GM19397 (cell line): Measurements from ENCODE around the gene PSMG3.
A peak's percentile ranks its signal among the peaks of the same experiment; 100 is the strongest.
"Not testable (repeated sequence)": the region's sequence is repeated elsewhere in the genome, so short reads cannot be mapped to it uniquely, and the experiment has no call there.

Experiments used
- ATAC-seq: cut with Tn5 transposase; IDR thresholded peaks from one replicate; pipeline ENCODE4 v1.9.1; 2021; ENCODE audit warnings: mild to moderate bottlenecking, moderate library complexity; ENCODE audit not compliant: unreplicated experiment

PSMG3 gene

DNA sequence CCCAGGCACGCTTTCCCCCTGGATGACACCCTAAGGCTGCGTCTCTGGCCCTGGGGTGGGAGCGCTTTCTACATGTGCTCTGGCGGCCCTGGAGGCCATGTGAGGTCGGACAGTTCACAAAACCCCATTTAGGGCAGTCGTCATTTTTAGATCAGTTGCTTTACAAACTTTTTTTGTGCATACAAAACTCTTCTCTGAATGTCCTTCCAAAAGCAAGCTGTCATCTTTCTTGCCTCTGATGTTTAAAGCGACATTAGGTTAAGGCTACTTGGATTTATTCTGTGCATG is 33.4 kb downstream of the PSMG3 start:
- ATAC-seq = no peak

DNA sequence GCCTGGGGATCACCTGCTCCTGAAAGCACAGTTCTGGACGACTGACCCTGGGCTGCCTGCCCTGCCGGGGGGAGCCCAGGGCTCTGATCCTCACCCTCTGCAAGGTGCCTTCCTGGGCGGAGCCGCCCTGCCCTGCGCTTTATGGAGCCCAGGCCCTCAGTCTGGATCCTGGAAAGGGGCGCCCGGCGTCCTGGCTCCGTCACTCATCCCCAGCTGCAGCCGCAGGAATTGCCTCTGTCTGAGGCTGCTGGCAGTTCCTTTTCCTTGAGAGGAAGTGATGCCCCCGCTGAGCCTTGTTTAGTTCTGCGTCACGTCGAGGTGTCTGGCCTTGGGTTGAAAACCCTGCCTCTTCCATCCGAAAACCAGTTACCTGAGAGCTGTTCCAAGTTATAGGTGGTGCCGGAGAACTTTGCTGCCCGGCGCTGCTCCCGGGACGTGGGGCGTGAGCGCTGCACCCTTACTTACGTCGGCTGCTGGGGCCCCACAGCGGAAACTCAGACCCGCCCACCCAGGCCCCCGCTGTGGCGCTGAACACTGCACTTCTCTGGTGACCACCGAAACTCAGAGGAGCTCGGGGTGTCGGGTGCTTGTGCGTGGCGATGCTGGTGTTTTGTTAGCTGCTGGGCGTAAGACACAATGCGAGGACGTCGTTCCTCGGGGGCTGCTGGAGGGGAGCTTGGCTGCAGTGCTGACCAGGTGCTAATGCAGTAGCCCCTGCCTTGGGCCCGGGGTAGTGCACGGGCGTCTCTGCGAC is 34.0 kb downstream of the PSMG3 start:
- no peak for ATAC-seq

DNA sequence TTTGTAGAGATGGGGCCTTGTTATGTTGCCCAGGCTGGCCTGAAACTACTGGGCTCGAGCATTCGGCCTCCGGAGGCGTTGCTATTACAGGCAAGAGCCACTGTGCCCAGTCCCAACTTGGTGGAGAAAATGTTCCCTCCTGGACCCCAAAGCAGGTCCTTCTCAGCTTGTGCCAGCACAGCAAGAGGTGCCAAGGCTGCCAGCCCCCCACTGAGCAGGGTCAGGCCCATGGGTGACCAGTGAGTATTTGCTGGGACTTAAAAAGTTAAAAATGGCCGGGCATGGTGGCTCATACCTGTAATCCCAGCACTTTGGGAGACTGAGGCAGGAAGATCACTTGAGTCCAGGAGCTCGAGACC is 34.8 kb downstream of the PSMG3 start:
- ATAC-seq = no peak

DNA sequence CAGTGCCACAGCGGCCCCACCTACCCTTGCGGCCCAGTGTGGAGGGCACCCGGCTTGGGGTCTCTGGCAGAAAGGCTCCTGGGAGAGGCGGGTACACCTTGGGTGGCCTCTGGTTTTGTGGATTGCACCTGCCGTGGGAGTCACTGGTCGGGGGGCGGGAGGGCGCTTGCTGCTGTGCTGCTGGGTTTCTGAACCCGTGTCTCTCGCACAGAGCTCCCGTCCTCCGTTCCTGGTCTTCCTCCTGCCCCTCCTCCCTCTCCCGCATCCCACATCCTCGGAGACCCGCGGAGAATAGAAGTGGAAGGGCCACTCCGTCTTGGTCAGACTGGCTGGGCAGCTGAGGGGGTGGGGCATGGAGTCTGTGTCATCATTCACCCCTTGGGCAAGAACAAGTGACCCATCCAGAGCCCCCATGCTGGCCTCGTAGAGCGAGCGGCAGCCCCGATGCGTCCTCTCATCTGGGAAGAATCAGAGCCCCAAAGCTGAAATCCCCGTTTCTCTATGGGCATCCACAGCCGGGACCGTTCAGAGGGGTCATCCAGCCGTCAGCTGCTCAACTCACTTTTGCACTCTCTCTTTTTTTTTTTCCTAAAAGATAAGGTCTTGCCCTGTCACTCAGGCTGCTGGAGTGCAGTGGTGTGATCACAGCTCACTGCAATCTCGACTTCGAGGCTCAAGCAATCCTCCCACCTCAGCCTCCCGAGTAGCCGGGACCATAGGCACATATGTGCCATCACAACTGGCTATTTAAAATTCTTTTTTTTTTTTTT is 35.3 kb downstream of the PSMG3 start:
- ATAC-seq = no peak

DNA sequence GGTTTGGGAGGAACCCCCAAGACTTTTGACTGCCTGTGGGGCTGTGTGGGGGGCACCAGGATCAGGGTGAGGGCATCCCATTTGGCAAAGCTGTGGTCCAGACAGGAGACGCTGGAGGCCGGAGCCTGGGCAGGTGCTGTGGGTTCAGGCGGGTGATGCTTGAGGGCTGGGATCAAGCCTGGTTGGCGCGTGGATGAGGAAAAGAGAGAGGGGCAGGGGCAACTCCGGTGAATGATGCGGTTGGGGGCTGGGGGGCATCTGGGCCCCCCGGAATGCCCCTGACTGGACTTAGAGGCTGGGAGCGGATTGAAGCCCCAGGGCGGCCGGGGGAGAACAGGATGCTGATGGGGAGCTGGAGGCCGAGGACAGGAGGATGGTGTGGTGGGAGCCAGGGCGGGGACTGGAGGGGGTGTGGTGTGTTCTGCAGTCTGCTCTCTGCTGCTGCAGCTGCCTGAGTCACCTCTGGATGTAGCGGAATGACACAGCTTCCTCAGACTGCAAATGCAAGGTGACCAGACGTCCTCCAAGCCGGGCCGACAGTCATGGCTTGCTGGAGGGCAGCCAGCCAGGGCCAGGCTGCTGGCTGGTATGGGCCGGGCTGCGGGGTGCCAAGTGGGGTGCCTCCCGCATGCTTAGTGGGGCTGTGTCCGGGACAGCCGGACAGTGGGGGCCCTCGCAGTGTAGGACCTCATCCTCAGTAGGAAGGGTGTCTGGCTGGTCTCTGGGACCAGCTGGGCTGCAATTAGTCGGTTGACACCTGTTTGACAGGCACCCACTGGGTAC is 36.1 kb downstream of the PSMG3 start:
- ATAC-seq = no peak

DNA sequence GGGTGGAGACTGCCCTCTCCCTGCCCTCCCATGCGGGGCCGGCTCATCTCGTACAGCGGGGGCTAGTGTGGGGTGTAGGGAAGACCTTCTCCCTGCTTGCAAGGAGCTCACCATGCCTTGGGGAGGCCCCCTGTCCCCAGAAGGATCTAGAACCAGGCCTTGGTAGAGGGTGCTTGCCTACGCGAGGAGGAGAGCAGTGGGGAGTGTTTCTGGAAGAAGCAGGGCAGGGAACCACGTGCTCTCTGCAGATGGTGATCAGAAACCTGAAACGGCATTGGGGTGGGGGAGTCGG is 36.6 kb downstream of the PSMG3 start:
- no peak for ATAC-seq

DNA sequence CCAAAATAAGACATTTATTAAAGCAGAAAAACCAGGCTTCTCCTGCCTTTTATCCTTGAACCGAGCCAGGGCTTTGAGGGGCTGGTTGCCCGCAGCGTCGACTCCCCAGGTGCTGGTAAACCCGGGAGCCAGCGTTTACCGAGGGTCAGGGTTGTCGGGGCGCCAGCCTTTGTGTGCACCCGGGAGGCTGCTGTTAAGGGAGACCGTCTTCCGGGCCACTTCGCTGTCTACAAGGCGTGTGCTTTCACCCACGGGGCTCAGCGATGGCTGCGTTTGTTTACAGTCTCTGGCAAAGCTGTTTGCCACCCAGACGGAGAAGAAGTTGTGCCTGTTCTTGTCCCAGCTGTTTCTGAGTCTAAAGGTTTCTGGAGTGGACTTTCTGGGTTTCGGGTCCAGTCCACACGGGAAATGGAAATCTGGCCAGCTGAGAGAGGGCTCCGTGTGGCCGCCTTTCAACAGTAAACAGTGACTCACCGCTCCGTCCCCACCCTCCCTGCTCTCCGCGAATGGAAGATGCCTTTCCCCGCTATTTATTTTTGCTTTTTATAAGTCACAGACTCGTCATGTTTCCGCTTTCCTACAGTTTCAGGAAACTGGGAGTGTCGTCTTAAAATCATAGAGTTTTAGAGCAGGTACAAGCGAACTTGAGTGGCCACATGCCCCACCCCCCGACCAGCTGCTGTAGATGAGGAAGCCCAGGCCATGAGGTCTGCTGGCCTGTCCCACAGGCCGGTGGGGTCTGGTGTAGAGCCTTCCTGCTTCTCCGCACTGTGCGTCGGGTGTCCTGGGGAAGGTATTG is 37.2 kb downstream of the PSMG3 start:
- no peak for ATAC-seq

DNA sequence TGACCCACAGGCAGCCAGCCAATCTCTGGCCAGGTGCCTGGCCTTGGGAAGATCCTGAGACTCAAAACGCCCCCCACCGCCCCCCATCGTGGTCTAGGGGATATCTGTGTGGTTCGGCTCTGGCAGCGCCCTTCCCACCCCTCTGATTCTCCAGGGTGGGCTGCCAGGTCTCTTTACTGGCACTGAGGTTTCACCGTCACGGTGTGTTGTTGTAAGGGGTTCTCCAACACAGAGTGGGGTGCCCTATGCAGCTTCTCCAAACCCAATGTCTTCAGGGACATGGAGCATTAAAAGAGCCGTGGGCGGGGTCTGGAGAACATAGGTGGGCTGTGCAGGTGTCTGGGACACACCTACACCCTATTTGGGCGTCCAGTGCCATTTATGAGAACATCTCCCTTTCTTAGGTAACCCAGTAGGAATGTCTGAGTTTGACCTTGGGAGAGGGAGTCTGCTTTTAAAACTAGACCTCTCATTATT is 37.8 kb downstream of the PSMG3 start:
- no peak for ATAC-seq

DNA sequence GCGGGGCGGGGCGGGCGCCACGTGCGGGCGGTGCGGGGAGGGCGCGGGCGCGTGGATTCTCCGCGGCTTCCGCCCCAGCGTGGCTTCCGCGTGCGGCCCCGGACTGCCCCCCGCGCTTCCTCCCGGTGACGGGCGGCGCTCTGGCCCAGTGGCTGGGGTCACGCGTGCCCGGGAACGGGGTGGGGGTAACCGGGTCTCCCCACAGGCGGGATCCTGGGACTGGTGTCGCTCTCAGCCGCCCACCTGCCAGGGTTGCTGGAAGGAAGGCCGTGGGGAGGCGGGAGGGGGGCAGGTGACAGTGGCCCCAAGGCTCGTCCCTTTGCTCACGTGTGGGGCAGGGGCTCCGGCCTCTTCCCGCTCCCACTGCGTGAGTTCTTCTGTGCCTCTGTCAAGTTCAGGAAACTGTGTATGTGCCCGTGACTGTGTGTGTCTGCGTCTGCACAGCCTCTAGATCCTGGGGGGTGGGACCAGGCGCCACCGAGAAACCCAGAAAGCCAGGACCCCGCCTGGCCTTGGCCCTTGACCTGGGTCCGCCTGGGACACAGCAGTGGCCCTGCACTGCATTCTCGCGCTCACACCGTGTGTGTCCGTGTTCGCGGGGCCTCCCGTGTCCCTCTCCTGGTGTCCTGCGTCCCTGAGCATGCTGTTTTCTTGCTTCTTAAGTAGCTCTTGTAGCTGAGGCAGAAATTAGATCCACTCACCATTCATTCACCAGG is 38.4 kb downstream of the PSMG3 start:
- ATAC-seq = peak; percentile 27

DNA sequence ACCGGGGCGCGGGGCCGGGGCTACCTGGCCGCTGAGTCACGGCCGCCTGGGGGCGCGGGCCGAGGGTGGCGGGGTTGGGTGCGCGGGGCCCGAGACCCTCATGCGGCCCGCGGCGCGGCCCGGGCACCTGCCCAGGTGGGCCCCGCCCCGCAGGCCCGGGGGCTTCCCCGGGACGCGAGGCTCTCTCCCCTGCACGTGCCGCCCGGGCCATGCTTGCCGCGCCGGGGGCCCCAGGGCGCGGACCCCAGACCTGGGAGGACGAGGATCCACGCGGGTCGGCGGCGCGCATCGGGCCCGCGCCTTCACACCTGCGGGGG is 38.9 kb downstream of the PSMG3 start:
- ATAC-seq = peak; percentile 30

DNA sequence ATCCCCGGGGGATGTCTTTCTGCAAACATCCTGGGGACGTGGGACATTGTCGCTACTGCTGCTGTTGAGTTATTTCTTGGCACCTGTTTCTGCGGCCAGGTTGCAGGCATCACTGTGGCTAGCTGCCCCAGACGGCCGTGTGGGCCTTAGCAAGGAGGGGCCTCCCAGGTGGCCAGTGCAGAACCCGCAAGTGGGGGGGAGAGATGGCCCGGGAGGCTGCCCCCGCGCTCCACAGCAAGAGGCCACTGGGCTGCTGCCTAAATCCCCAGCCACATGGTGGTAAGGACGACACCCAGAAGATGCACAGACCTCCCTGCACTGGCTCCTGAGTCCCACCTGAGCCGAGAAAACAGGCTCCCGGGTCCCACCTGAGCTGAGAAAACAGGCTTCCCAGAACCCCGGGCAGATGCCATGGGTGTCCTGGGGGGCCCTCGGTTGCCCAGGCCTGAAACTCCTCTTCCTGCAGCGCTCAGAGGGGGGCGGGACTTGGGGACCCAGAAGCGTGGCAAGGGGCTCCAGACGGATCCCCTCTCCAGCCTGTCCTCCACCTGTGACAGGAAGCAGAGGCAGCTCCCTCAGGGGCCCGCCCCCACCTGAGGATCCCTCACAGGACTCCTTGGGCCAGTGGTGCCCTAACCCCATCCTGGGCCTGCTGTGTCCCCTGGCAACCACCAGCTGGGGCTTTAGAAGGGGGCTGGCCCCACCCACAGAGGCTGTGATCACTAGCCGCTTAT is 40.3 kb downstream of the PSMG3 start:
- no peak for ATAC-seq

DNA sequence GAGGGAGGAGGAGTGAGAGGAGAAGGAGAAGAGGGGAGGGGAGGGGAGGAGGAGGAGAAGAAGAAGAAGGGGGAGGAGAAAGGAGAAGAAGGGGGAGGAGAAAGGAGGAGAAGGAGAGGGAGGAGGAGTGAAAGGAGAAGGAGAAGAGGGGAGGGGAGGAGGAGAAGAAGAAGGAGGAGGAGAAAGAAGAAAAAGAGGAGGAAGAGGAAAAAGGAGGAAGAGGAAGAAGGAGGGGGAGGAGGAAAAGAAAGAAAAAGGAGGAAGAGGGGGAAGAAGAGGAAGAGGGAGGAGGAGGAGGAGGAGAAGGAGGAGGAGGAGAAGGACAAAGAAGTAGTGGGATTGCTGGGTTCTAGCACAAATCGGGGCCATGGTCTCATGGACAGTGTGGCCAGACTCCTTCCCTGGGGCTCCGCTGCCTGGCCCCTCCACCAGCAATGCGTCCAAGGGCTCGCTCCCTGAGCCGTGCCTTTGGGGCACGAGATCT is 43.5 kb downstream of the PSMG3 start:
- no peak for ATAC-seq

DNA sequence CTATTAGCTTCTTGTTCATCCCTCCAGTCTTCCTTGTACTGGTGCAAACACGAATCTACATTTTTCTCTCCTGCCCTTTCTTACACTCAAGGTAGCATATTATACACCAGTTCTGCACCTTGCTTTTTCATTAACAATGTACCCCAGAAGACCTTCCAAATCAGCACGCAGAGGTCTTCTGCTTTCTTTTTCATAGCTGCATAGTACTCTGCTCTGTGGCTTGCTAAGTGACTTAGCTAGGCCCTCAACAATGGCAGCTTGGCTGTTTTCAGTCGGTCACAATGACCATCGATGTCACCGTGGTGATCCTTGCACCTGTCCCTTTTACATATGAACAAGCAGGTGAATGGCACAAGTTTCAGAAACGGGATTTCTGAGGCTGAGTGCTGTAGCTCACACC is 44.4 kb downstream of the PSMG3 start:
- no peak for ATAC-seq

DNA sequence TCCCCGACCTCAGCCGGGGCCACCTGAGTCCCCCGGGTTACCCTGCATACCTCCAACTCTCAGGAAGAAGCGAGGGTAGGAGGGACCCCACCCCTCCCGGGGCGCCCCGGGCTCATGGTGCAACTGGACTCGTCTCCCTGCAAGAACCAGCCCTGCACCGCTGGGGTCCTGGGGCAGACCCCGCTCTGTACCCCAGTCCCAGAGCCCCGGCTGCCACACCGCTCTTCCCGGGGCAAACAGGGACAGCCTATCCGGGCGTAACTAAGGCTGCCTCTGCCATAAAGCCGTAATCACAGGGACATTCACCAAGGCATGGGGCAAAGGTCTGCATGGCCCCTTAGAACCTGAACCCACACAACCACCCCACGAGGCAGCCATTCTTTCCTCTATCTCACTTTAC is 46.0 kb downstream of the PSMG3 start:
- ATAC-seq = no peak

DNA sequence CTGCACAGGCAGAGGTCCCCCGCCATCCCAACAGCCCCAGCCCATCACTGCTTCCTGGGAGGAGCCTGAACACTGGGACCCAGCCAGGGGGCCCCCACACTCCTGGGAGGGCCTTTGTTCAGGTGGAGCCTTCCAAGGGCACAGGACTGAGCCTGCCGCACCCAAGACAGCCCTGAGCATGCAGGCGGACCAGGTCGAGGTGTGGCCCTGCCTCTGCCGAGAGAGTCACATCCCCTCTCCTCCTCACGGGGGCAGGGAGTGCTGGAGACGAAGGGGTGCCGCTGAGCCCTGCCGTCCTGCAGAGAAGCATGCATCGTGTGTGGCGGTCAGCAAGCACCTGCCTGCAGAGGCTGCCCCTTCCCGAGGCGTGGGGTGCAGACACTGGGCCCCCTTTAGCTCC is 46.6 kb downstream of the PSMG3 start:
- ATAC-seq = no peak

DNA sequence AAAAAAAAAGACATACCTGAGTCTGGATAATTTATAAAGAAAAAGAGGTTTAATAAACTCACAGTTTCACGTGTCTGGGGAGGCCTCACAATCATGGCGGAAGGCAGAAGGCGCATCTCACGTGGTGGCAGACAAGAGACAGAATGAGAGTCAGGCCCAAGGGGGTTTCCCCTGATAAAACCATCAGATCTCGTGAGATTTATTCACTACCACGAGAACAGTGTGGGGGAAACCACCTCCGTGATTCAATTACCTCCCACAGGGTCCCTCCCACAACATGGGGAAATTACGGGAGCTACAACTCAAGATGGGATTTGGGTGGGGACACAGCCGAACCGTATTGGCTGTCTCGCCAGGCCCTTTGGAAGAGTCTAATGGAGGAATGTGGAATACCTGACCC is 48.4 kb downstream of the PSMG3 start:
- ATAC-seq = no peak

DNA sequence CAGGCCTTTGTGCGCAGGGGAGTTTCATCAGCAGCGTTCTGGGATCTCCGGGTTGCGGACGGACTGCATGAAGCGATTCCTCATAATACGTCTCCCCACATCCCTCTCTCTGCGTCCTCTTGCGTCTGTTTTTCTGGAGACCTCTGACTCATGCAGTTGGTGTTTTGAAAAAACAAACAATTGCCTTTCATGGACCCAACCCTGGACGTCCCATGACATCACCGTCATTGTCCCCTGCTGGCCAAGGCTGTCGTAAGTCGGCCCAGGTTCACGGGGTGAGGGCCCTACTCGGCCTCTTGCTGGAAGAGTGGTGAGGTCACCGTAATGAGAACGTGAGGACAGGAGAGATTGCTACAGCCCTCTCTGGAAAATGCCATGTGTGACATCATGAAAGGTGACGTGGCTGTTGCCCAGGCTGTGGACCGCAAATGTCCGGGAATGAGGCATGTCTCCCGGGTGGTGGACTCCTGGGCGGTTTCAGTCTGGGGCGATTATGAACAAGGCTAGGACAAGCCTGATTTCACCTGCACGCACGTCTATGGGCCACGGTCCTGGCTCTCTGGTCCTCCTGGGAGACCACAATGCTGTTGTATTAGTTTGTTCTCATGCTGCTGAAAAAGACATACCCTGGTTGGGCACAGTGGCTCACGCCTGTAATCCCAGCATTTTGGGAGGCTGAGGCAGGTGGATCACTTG is 49.1 kb downstream of the PSMG3 start:
- ATAC-seq = no peak

DNA sequence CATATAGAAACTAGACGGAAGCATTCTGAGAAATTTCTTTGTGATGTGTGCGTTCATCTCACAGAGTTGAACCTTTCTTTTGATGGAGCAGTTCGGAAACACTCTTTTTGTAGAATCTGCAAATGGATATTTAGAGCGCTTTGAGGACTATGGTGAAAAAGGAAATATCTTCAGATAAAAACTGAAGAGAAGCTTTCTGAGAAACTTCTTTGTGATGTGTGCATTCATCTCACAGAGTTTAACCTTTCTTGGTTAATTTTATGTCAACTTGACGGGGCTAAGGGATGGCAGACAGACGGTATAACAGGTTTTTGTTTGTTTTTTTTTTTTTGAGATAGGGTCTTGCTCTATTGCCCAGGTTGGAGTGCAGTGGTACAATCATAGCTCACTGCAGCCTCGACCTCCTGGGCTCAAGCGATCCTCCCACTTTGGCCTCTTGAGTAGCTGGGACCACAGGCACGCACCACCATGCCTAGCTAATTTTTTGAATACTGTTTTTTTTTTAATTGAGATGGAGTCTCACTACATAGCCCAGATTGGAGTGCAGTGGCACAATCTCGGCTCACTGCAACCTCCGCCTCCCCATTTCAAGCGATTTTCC is 50.4 kb downstream of the PSMG3 start:
- ATAC-seq = not testable (repeated sequence)
